ENCODE data around the gene SORCS3. TPM values are rescaled to one million over a fixed set of nuclear protein-coding genes. Genes with fewer than 3 reads are reported as not detected.

The SORCS3 gene
- total and polyA plus RNA-seq, 2 of the 13 experiments (the other 11 are each of a cell fraction or from before 2014, with no cell fraction given) = 0.07 TPM; not detected in 1

GRCh38 chr10:104650072-104650471, 9.0 kb downstream of the SORCS3 start:
- POLR2A ChIA-PET = no interaction called here
- no peak for FAIRE-seq
- Histone ChIP-seq H3K9me3 (ENCODE audit: low read length) (no peaks in the 10 kb centered on the region), H3K36me3 (replicated peaks in 1 of 2; ENCODE audit: control insufficient read depth in 1 of 2, insufficient read depth in 2 of 2, low read length in 2 of 2) (no peaks in the 10 kb centered on the region), H3K79me2 (ENCODE audit: insufficient read depth, low read length) (no peaks in the 10 kb centered on the region), H3K27me3 (ENCODE audit: control insufficient read depth in 1 of 2, insufficient read depth in 2 of 2, low read length in 2 of 2) (no peaks in the 10 kb centered on the region; a peak in 1 of 5 replicates), H3K4me3 (replicated peaks in 1 of 3; ENCODE audit: insufficient read depth in 1 of 3, low read depth in 2 of 3, low read length in 3 of 3) (no peak overlapping the region), H3K9ac (ENCODE audit: insufficient read depth, low read depth, low read length) (no peak overlapping the region), H2AFZ (ENCODE audit: low read length) (no peak overlapping the region), H3K4me2 (ENCODE audit: low read depth, low read length) (no peak overlapping the region), H3K27ac (ENCODE audit: extremely low read length, insufficient read depth, low read length) (no peak overlapping the region), H4K20me1 (ENCODE audit: insufficient read depth, low read length) (no peaks in the 10 kb centered on the region), H3K4me1 (ENCODE audit: insufficient read depth, low read length) (no peaks in the 10 kb centered on the region)
- in situ Hi-C loops (cut with HindIII; ENCODE audit: extremely low pct_ligation_motif_present, low pct_unique_long_range_greater_than_20kb) = no loop called here
- peak; percentile 47; the same call in 1 of the 3 replicates for ATAC-seq
- no peak for DNase-seq (ENCODE audit: low spot score)
- CTCF ChIA-PET (ENCODE audit: low intra/inter-chr PET ratio, low total read pairs) = interaction anchor here (0.8 kb wide), 1 partner anchor 275 kb away, joined by 3 read pairs; no protein-coding TSS in a partner anchor
- no TSS peak for BruUV-seq (replicated peaks)
- intact Hi-C loops (cut with micrococcal nuclease; ENCODE audit: unreplicated experiment) = no loop called here
- 3% methylated on average over 1 of the region's 1 CpG for WGBS (ENCODE audit: low lambda C conversion rate)
- TF ChIP-seq NFYC (CRISPR knock-in tag; IDR thresholded peaks at IDR 0.05) (no peak), CENPBD1 (CRISPR knock-in tag; IDR thresholded peaks at IDR 0.05; ENCODE audit: borderline replicate concordance, low read depth) (no peak), ZNF354B (CRISPR knock-in tag; IDR thresholded peaks at IDR 0.05) (no peak), STAG1 (CRISPR knock-in tag; IDR thresholded peaks at IDR 0.05) (peak; percentile 35; the same call in 1 of the 2 replicates), NPAS2 (CRISPR knock-in tag; IDR thresholded peaks at IDR 0.05; ENCODE audit: borderline replicate concordance) (no peak)

DNA sequence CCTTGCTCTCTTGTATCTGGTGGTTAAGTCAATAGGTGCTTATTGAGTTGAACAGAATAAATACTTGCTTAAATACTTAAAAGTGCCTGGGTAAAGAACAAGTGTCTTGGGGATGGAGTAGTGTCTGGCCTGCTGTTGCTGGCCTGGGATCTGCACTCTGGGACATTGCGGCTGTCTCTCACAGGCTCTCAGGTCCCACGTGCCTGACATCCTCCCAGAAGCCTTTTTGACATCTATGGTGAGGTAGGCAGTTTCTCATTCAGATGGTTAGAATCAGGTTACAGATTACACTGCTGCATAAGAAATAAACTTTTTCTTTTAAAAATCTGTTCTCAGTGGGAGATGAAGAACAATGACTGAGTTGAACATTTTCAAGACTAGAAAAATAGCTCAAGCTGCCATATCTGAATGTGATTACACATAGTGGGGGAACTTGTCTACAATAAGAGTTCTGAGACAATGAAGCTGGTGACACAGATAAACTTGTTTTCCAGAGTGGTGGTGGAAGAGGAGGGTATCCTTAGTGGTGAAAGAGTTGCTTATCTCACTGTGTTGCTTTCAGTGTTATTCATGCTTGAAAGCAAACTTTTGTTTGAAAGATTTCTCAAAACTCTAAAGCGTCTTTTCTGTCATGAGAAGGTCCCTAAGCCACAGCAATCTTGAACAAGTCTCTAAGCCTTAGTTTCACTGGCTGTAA, 9.7 kb downstream of the SORCS3 start:
- Histone ChIP-seq H3K4me2 (ENCODE audit: low read depth, low read length) (no peak overlapping the region), H3K9me3 (ENCODE audit: low read length) (no peaks in the 10 kb centered on the region), H3K79me2 (ENCODE audit: insufficient read depth, low read length) (no peaks in the 10 kb centered on the region), H3K27me3 (ENCODE audit: control insufficient read depth in 1 of 2, insufficient read depth in 2 of 2, low read length in 2 of 2) (no peaks in the 10 kb centered on the region; a peak in 1 of 5 replicates), H3K36me3 (replicated peaks in 1 of 2; ENCODE audit: control insufficient read depth in 1 of 2, insufficient read depth in 2 of 2, low read length in 2 of 2) (no peaks in the 10 kb centered on the region), H3K27ac (ENCODE audit: extremely low read length, insufficient read depth, low read length) (no peak overlapping the region), H3K4me3 (replicated peaks in 1 of 3; ENCODE audit: insufficient read depth in 1 of 3, low read depth in 2 of 3, low read length in 3 of 3) (no peak overlapping the region), H3K9ac (ENCODE audit: insufficient read depth, low read depth, low read length) (no peak overlapping the region), H3K4me1 (ENCODE audit: insufficient read depth, low read length) (no peaks in the 10 kb centered on the region), H2AFZ (ENCODE audit: low read length) (no peak overlapping the region), H4K20me1 (ENCODE audit: insufficient read depth, low read length) (no peaks in the 10 kb centered on the region)
- in situ Hi-C loops (cut with HindIII; ENCODE audit: extremely low pct_ligation_motif_present, low pct_unique_long_range_greater_than_20kb) = no loop called here
- DNase-seq (ENCODE audit: low spot score) (no peak), ATAC-seq (no peak), FAIRE-seq (no peak)
- BruUV-seq (replicated peaks) = no TSS peak
- WGBS (ENCODE audit: low lambda C conversion rate) = 0% methylated on average over 3 of the region's 3 CpGs
- intact Hi-C loops (cut with micrococcal nuclease; ENCODE audit: unreplicated experiment) = no loop called here
- POLR2A ChIA-PET = no interaction called here
- CTCF ChIA-PET (ENCODE audit: low intra/inter-chr PET ratio, low total read pairs) = no interaction called here
- TF ChIP-seq ZNF780A (CRISPR knock-in tag; IDR thresholded peaks at IDR 0.05) (no peak), AFF4 (CRISPR knock-in tag; IDR thresholded peaks at IDR 0.05) (no peak), ISX (CRISPR knock-in tag; conservative IDR thresholded peaks at IDR 0.05) (no peak), ZFP41 (CRISPR knock-in tag; IDR thresholded peaks at IDR 0.05; ENCODE audit: borderline replicate concordance) (no peak), ZNF770 (CRISPR knock-in tag; IDR thresholded peaks at IDR 0.05) (no peak), ZFP82 (CRISPR knock-in tag; IDR thresholded peaks at IDR 0.05; ENCODE audit: borderline replicate concordance) (no peak)

Measured in HepG2 (cell line).